ENCODE data around the gene GNG4. TPM values are rescaled to one million over a fixed set of nuclear protein-coding genes. Genes with fewer than 3 reads are reported as not detected.
A peak's percentile ranks its signal among the peaks of the same experiment; 100 is the strongest.

The GNG4 gene
- total and polyA plus RNA-seq, 11 donors = 0.06 to 0.07 TPM; not detected in 9

DNA sequence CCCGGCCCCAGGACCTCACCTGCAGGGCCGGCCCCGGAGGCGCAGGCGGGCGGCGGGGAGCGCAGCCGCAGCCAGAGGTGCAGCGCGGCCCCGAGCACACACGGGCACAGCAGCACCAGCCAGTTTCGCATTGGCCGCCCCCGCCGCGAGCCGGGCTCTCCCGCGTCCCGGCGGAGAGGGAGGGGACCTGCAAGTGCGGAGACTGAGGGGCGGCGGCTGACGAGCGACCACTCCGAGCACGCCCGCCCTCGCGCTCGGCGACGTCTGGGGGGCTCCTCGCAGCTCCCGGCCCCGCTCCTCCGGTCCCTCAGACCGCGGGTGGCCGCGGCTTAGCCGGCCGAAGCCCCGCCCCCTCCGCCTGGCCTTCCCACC lies 145.5 kb downstream of the GNG4 start, which contains the start of gene B3GALNT2:
B3GALNT2 (minus strand) TSS at position 331 of the 372 bp plus-strand sequence; CDS start at position 131, 200 bp downstream.
- Histone ChIP-seq H3K27me3 (no peaks in the 10 kb centered on the region), H3K9me3 (no peaks in the 10 kb centered on the region), H3K27ac (peak within 1 kb of the TSS; percentile 92 to 99 (median 98)), H3K4me1 (peaks cover 0 to 32% (median 16%) of the 10 kb centered on the region in 12 donors), H3K4me3 (peak within 1 kb of the TSS; percentile 58 to 96 (median 83)), H3K36me3 (no peaks in the 10 kb centered on the region)
- DNase-seq (no peak), ATAC-seq (peak in 3 of 4 donors; percentile 0 to 57 (median 53))
- 0% methylated on average over 33 to 48 of the region's 48 CpGs; no CpG with 5 or more reads in 1 of the 4 donors for WGBS, 4 donors
- intact Hi-C loops (cut with DNase I) = loop anchor here in 4 of 10 donors (5.0 to 10.0 kb wide), 5 partner anchors 177 to 781 kb away; partner anchors contain the start of genes LYST (in 2 of the 4), ARID4B (in 1 of the 4), ERO1B (in 1 of the 4) and GGPS1 (in 1 of the 4)
- TF ChIP-seq POLR2A (IDR thresholded peaks at IDR 0.05) = peak; percentile 91 to 93
- TF ChIP-seq, protein P1, sequence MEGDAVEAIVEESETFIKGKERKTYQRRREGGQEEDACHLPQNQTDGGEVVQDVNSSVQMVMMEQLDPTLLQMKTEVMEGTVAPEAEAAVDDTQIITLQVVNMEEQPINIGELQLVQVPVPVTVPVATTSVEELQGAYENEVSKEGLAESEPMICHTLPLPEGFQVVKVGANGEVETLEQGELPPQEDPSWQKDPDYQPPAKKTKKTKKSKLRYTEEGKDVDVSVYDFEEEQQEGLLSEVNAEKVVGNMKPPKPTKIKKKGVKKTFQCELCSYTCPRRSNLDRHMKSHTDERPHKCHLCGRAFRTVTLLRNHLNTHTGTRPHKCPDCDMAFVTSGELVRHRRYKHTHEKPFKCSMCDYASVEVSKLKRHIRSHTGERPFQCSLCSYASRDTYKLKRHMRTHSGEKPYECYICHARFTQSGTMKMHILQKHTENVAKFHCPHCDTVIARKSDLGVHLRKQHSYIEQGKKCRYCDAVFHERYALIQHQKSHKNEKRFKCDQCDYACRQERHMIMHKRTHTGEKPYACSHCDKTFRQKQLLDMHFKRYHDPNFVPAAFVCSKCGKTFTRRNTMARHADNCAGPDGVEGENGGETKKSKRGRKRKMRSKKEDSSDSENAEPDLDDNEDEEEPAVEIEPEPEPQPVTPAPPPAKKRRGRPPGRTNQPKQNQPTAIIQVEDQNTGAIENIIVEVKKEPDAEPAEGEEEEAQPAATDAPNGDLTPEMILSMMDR (IDR thresholded peaks at IDR 0.05) = no peak

DNA sequence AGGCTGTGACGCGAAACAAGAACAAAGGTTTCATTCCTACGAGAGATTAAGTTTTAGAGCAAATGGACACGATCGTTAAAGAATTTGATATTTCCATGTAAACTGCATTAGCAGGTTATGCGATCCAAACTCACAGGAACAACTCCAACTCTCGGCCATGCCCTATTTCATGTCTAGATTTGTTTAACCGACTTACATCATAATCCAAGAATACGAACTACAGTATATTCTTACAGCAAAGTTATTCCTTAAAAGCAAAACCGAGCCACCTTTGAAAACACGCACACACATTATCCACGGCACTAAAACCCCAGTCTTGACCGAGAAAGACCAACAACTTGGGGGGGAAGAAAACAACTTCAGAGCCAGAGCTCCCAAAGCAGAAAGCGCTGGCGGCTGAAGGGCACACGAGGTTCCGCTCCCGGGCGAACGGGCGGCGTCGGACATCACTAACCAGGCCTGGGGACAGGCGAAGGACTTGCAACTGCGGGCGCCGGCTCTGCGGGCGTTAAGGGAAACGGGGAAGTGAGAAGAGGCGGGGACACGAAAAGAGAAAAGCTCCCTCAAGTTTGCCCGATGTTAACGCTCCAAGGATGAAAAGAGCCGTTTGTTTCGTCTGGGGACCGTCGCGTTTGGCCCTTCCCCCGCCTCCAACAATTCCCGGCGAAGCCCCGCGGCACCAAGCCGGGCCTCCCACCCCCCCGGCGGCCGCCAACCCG lies 146.0 kb downstream of the GNG4 start:
- DNase-seq (peak; percentile 47 to 81 (median 66)), ATAC-seq (peak in 1 of 4 donors; percentile 16)
- Histone ChIP-seq H3K9me3 (no peaks in the 10 kb centered on the region), H3K27ac (peak overlapping the region; percentile 92 to 99 (median 98)), H3K4me1 (peaks cover 0 to 32% (median 16%) of the 10 kb centered on the region in 12 donors), H3K4me3 (peak overlapping the region; percentile 58 to 96 (median 83)), H3K36me3 (no peaks in the 10 kb centered on the region), H3K27me3 (no peaks in the 10 kb centered on the region)
- WGBS, 4 donors = 1% methylated on average over 43 to 49 of the region's 49 CpGs
- intact Hi-C loops (cut with DNase I) = loop anchor here in 4 of 10 donors (5.0 to 10.0 kb wide), 5 partner anchors 176 to 781 kb away; partner anchors contain the start of genes LYST (in 2 of the 4), ARID4B (in 1 of the 4), ERO1B (in 1 of the 4) and GGPS1 (in 1 of the 4)
- TF ChIP-seq POLR2A (IDR thresholded peaks at IDR 0.05) = no peak
- TF ChIP-seq, protein P1 (IDR thresholded peaks at IDR 0.05) = no peak

DNA sequence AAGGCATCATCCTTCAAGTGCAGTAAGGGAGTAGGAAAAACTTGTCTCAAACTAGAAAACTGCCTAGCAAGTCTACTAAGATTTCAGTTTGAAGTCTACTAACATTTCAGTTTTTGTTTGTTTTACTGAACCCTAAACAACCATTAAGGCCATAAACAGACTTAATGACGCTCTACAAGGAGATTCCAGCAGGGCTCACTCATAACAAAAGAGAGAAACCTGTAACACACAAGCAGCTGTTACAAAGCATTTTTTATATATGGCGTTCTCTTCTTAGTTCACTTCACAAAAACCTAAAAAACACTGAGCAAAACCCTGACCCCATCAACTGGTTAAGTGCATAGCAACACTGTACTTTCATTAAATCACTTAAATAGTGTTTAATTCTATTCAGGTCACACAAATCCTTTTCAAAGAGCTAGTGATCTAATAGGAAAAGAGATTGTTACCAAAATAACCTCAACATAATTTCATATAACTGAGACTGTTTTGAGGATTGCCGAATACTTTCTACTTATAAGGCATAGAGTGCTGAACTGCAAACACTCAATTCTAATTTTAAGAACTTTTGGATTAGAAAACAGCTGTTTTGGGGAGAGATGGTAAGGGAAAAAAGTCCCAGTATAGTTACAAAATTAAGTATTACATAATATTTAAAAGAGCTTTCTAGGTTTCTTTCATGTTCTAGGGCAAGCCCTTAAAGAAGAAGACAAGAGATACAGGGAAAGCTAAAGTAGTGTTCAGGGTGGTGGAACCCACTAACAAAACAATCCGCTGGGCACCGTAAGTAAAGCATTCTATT lies 146.8 kb downstream of the GNG4 start:
- ATAC-seq (no peak), DNase-seq (no peak)
- TF ChIP-seq POLR2A (IDR thresholded peaks at IDR 0.05) = no peak
- TF ChIP-seq, protein P1 (IDR thresholded peaks at IDR 0.05) = no peak
- WGBS, 4 donors = 22 to 26% (median 23%) methylated on average over 5 of the region's 5 CpGs
- Histone ChIP-seq H3K36me3 (no peaks in the 10 kb centered on the region), H3K4me3 (peak overlapping the region; percentile 58 to 96 (median 83)), H3K27ac (peak overlapping the region; percentile 3 to 99 (median 98)), H3K4me1 (peaks cover 0 to 32% (median 18%) of the 10 kb centered on the region in 12 donors), H3K27me3 (no peaks in the 10 kb centered on the region), H3K9me3 (no peaks in the 10 kb centered on the region)
- intact Hi-C loops (cut with DNase I) = loop anchor here in 4 of 10 donors (5.0 to 10.0 kb wide), 5 partner anchors 176 to 782 kb away; partner anchors contain the start of genes LYST (in 2 of the 4), ARID4B (in 1 of the 4), ERO1B (in 1 of the 4) and GGPS1 (in 1 of the 4)

Data from heart left ventricle (tissue), 16 donors.